Ammon's horn (tissue), 1 donor: ENCODE results near the gene SRPK2.
"Not testable (repeated sequence)": the region's sequence is repeated elsewhere in the genome, so short reads cannot be mapped to it uniquely, and the experiment has no call there.

Source experiments
- DNase-seq: peaks from one replicate; pipeline ENCODE4 v3.0.0-alpha.2; 2016; ENCODE audit warnings: low spot score

The SRPK2 gene

DNA sequence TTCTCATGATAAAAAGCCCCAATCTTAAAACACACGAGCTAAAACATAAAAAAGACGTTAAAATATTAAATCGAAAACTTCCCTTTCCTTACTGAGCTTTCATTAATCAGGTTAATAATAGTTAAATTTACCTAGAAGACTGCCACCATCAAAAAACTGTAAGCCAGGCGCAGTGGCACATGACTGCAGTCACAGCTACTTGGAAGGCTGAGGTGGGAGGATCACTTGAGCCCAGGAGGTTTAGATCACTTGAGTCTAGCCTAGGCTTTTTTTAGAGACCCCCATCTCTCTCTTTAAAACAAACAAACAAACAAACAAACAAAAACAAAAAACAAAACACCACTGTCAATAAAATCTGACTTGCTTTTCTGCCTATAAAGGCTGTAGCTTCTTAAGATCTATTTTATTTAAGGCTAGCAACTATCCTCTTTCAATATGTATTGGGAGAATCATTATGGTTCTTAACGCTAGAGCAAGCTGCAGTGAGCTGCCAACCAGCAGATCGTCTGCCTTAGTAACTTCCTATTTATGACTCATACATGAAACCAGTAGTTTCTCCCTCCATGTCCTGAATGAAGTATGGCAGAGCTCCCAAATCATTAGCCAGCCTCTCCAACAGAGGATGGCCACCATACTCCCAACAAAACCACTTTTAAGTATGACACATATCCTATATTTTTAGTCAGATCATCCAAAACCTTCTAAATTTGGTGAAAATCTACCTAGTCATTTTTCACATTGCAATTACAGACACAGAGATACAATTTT, 163.7 kb downstream of the SRPK2 start:
- peak; percentile 59 for DNase-seq

DNA sequence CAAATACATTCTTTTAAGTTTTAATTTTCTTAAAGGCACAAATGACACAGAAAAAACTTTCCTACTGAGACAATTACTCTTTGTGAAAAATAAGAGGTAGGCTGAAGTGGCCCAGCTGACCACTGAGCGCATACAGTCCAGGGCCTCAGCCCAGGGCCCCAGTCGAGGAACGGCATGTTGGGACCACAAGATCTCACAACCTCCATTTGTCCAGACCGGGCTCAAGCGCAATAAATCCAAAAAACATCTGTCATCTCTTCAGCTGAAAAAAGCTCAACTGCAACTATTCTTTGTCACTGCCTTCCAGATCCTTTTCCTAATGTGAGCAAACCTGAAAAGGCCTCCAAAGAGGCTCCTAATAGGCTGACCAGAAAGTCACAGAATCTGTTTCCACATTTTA, 165.8 kb downstream of the SRPK2 start:
- no peak for DNase-seq

GRCh38 chr7:105219771-105220160, 169.0 kb downstream of the SRPK2 start:
- DNase-seq = no peak

DNA sequence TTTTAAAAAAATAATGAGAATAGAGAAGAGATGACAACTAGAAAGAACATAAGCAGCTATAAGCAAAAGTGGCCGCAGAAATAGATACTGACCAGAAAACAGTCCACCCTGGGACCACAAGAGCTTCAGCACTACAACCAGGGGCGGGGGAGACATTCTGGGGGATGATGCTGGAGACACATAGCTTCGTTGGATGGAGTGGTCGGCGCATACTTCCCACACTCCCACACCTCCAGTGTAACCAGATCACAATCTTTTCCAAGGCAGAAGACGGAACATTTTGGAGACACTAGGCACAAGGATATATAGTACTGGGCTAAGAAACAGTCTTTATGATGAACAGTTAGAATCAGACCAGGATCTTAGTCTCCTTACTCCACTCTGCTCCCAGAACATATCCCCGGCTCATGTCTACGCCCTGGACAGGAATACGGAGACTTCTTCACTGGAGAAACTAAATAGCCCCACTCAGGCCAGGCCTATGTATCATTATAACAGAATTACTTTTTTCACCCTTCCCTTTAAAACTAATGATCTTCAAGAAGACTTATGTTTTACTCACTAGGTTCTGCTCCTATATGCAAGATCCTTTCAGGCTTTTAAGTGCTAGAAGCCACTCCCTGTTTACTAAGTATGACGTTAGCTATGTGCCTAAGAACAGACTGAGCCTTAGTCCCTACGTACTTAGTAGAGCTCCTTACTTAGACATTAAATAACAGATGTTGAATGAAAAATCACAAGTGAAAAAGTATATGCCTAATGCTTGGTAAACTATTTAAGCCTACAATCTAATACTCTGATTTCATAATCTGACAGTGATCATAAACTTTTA, 169.6 kb downstream of the SRPK2 start:
- DNase-seq = no peak

- no peak for DNase-seq
Observed at GRCh38 chr7:105218215-105218614, 170.5 kb downstream of the SRPK2 start.

- no peak for DNase-seq
Observed at GRCh38 chr7:105216786-105217185, 171.9 kb downstream of the SRPK2 start.

- DNase-seq = no peak
Observed at GRCh38 chr7:105215821-105216220, 172.9 kb downstream of the SRPK2 start.

DNA sequence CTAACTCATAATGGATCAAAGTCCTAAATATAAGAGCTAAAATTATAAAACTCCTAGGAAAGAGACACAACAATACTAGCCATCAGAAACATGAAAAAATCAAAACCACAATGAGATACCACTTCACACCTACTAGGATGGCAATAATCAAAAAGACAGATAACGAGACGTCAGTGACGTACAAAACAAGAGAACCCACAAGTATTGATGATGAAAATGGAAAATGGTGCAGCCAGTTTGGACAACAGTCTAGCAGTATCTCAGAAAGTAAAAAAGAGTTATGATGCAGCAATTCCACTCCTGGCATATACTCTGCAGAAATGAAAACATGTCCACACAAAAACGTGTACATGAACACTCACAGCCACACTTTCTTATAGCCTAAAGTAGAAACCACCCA, 173.5 kb downstream of the SRPK2 start:
- DNase-seq = no peak

DNA sequence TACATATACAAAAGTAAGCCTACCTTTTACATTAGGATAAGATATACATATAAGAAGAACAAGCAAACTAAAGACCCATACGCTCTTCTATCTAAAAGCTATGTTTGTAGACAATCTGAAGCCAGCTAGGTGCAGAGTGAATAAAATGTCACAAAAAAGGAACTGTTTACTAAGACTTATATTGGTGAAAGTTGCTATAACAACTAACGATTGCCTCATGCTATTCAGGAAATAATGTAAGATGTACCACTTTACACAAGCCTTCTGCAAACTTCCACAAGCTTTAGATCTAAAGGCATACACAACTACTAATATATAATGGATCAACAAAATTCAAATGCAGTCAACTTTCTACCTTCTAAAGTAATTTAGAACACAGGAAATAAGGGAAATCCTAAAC, 175.1 kb downstream of the SRPK2 start:
- no peak for DNase-seq

GRCh38 chr7:105212212-105212611, 176.5 kb downstream of the SRPK2 start:
- no peak for DNase-seq

GRCh38 chr7:105210721-105211205, 178.0 kb downstream of the SRPK2 start:
- DNase-seq = peak; percentile 65

- peak; percentile 50 for DNase-seq
Observed at GRCh38 chr7:105209870-105210269, 178.9 kb downstream of the SRPK2 start.

GRCh38 chr7:105209433-105209832, 179.3 kb downstream of the SRPK2 start:
- no peak for DNase-seq

DNA sequence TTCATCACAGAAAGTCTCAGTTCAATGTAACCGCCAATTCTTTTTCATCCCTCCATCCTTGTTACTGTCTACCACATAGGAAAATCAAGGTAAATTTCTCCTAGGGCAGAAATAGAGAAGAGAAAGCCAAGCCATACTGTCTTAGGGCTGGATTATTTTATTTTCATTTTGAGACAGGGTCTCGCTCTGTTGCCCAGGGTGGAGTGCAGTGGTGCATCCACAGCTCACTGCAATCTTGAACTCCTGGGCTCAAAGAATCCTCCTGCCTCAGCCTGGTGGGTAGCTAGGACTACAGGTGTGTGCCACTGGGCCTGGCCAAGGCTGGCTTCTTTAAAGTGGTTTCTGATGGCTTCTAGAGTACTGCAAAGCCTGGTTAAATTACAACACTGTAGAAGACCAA, 181.7 kb downstream of the SRPK2 start:
- no peak for DNase-seq

- no peak for DNase-seq
Observed at GRCh38 chr7:105205592-105206237, 183.0 kb downstream of the SRPK2 start.

DNA sequence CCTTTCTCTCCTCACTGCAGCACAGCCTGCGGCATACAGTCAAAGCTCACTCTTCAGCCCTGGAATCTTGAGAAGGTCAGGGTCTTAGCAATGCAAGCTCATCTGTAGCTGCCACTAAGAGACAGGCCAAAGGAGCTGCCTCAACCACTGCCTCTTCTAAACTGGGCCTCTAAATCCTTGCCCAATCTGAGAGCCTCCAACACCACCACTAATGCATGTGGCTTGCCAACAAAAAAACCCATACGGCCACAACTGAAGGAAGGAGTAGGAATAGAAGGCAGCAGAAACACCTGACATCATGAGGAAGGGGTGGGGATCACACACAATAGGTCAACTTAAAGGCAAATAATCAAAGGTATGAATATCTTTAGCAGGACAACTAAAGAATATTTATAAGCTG, 183.8 kb downstream of the SRPK2 start:
- no peak for DNase-seq

DNA sequence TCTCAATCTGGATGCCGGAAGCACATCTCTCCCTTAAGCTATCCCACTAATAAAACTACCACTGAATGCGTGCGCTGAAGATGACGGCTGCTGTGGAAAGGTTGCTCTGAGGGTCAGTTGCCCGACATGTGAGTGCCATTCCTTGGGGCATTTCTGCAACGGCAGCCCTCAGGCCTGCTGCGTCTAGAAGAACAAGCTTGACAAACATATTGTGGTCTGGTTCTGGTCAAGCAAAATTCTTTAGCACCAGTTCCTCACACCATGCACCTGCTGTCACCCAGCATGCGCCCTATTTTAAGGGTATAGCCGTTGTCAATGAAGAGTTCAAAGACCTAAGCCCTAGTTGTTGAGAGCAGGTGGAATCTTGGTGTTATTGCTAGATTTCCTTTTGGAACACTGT, 184.2 kb downstream of the SRPK2 start:
- no peak for DNase-seq

DNA sequence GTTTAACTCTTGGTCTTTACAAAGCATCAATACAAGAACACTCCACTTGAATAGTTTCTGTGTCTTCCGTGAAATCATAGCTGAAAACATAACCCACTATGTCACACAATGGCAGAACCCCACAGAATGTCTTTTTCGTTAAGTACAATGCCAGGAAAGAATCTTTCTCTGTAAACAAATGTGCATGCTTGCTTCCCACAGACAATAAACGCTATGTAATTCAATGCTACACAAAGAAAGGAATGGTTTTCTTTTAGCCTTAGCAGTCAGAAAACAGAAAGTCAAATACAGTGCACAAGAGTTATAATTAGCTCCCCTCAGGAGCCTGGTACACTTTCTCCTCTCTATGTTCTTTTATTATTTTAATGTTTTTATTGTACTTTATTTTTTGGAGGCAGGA, 186.1 kb downstream of the SRPK2 start:
- DNase-seq = peak; percentile 77

DNA sequence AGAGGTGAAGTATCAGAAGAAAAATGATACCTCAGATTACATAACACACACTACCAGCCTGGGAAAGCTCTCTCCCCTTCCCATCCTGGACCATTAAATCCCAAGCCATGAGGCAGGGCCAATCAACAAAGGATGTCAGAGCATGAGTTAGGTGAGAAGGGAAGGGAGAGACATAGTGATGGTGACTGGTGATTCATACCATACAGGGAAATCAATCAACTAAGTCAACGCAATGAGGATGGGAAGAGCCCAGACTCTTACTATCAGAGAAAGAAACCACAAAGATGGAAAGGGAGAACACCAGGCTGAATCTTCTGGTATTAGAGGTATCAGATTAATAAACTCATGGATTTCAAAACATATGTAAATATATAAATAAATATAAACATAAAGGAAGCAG, 189.3 kb downstream of the SRPK2 start:
- no peak for DNase-seq

GRCh38 chr7:105198223-105198622, 190.5 kb downstream of the SRPK2 start:
- DNase-seq = no peak

DNA sequence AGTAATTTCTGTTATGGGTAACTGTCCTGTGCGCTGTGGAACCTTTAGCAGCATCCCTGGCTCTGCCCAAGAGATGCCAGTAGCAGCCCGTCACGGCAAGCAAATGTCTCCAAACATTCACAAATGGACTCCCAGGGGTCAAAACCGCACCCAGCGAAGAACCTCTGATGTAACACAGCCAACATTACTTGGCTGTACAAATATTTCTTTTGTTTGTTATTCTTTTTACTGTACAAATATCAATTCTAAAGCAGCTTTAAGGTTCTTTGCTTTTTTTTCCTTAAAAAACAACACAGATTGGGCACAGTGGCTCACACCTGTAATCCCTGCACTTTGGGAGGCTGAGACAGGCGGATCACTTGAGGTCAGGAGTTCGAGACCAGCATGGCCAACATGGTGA, 192.2 kb downstream of the SRPK2 start:
- no peak for DNase-seq

DNA sequence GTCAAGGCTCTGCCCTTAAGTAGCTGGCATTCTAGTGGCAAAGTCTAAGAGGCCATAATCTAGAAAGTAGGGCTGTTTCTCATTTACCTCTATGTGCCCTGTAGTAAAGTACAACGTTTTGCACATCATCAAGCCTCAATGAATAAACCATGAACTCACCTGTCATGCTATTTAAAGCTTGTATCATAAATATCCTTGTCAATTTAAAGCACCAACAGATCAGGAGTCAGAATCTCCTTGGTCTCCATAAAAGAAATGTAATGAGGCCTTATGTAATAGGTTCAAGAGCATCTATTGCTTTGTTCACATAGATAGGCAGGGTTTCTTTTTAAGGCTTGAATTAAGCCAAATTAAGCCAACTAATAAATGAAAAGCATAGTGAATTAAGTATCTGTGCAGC, 192.8 kb downstream of the SRPK2 start:
- no peak for DNase-seq

- not testable (repeated sequence) for DNase-seq
Observed at GRCh38 chr7:105194959-105195358, 193.8 kb downstream of the SRPK2 start.
